Fibroblast of skin of abdomen (primary cell): Measurements from ENCODE around the gene IL24.

Experiments used
- DNase-seq: peaks from one replicate; pipeline ENCODE4 v3.0.0-alpha.2; 2013

The IL24 gene

GRCh38 chr1:206926286-206926685, 29.0 kb downstream of the IL24 start:
- DNase-seq: no peak

GRCh38 chr1:206929524-206929923, 32.3 kb downstream of the IL24 start:
- DNase-seq: no peak

DNA sequence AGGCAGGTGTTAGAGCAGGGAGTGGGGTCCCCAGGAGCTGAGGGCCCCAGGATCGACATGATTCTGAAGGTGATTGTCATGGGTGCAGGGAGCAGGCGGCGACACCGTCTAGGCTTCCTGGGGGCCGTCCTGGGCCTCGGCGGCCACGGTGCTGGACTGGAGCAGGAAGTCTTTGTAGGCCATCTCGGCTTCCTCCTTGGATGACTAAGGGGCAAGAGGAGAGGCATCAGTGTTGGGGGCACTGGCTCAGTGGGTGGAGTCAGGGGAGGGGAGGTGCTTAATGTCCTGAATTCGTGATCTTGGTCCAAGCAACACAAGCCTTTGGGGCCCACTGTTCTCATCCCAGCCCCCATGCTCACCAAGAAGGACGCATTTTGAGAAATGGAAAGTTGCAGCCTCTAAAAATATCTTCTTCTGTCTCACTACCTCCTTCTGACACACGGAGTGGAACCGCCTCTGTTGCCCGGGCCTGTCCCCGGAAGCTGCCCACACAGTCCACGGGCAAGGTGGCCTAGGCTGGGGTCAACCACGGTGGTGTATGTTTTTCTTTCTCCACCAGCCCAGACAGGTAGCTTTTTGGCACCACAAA, 33.1 kb downstream of the IL24 start:
- DNase-seq: no peak

DNA sequence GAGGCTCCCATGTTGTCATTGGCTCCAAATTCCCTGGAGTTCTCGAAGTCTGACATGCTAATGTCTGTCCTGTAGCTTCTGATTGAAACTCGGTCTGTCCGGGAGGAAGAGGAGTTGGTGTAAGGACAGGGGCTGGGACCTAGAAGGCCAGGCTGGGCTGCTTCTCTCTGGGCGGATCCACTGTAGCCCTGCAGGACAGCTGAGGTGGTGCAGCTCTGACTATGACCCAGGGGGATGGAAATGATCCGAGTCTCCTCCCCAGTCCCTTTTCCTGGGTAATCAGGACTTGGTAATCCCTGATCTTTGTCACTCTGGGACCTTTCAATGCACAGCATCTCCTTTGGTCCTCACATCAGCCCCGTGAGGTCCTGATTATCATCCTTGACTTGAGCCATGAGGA, 34.5 kb downstream of the IL24 start:
- no peak for DNase-seq

DNA sequence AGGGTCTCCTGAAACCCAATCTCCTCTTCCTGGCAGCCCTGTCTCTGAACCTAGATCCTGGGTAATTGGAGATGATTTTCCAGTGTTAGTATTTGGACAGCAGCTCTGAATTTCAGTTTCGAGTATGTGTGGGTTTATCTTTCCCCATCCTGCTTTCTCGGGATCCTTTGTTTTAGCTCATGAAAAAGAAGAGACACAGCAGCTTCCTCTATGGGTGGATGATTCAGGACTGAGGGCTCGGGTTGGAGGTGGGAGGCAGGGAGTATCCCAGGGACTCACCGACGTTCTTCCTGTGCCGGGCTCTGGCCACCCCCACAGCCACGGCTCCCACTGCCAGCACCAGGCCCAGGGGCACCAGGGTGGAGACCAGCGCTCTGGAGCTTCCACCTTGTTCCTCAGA, 34.9 kb downstream of the IL24 start:
- DNase-seq: no peak

- DNase-seq: no peak
These were observed 36.2 kb downstream of the IL24 start for GRCh38 chr1:206933333-206933945.

DNA sequence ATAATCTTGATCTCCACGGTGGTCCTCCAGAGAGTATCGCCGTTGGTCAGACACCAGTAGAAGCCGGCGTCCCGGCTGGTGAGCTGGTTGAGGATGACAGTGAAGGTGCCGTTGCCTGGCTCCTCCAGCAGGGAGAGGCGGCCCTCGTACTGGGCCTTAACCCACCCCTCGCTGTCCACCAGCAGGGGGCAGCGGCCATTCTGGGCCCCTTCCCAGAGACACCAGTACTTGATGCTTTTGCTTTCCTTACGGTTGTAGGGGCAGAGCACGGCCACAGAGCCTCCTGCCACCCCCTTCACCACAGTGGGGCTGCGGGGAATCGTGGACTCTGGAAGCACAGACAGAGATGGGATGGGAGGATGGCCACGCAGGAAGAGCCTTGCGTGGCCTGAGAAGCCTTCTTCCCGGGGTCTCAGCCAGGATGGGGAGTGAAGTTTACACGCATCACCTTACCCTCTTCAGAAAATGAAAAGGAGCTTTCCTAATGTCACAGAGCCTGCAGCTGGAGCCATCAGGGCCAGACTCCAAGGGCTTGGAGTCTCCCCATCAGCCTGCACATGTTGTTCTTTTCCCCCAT, 38.3 kb downstream of the IL24 start:
- peak; percentile 22 for DNase-seq

DNA sequence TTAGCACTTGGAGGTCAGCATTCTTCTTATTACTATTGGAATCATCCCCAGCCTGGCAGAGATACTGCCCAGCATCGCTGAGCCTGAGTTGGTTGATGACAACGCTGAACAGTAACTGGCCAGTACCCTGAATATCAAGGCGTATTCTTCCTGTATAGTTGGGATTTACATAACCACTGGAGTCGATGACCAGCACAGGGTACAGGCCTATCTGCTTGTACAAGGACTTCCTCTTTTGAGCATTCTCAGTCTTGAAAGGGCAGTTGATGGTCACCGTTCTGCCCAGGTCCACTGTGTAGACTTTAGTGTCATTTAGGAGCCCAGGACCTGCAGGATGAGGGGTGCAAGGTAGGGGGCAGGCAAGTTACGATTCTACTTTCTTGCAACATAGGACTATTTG, 40.2 kb downstream of the IL24 start:
- DNase-seq: no peak

DNA sequence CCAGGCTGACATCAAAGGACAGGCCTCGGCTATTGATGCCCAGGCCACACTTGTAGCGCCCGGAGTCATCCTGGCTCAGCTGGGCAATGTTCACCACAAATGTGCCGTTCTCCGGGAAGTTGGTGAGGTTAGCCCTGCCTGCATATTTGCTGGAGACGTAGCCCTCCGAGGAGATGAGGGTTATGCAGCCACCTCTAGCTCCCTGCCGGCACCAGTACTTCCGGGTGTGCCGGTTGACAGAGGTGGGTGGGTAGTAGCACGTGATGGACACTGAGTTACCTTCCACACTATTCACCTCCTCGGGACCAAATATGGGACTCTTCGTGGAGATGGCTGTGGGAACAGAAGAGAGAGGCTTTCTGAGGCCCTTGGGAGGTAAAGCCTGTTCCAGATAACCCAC, 41.9 kb downstream of the IL24 start:
- no peak for DNase-seq

GRCh38 chr1:206939841-206940587, 42.8 kb downstream of the IL24 start:
- DNase-seq: no peak

- no peak for DNase-seq
These were observed 43.3 kb downstream of the IL24 start for GRCh38 chr1:206940588-206940936.

DNA sequence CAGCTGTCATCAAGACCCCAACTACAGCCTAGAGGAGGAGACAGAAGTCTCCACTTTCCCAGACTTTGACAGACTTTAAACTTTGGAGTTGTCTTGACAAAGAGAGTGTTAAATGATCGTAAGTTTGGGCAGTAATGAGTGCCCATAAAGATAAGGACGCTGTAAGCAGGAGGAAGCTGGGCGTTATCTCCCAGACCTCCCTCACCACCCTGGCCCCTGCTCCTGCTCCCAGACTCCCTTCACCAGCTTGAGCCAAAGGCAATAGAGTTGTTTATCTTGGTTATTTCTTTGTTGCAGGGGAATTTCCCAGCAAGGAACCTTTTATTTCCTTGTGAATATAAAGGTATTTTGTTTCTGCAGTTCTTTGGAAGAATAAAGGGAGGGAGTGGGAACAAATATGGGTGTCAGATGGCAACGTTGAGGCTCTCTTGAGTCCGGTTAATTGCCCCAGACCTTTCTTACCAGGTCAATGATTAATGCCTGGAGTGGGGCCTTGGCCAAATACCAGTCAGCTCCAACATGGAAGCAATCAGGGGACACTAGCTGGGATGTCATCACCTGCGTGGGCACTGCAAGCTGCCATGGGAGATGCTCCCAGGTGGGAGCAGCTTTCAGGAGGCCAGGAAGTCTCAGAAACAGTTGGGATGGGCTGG, 44.6 kb downstream of the IL24 start:
- no peak for DNase-seq

- DNase-seq: no peak
These were observed 47.5 kb downstream of the IL24 start for GRCh38 chr1:206944703-206945102.

DNA sequence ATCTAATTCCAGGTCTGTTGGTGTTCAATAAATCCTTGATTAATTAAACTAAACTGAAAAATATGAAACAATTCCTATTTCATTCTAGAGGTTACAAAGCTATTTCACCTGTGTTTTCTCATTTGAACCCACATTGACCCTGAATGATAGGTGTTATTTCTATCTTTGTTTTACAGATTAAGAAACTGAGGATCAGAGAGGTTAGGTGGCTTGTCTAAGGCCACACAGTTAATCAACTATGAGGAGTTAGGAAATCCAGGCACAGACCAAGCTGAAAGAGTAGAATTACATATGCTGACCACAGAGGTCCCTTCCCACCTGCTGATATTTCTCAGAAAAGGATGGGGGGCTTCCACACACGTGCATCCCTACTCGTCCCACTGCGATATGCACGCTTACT, 48.5 kb downstream of the IL24 start:
- DNase-seq: no peak

DNA sequence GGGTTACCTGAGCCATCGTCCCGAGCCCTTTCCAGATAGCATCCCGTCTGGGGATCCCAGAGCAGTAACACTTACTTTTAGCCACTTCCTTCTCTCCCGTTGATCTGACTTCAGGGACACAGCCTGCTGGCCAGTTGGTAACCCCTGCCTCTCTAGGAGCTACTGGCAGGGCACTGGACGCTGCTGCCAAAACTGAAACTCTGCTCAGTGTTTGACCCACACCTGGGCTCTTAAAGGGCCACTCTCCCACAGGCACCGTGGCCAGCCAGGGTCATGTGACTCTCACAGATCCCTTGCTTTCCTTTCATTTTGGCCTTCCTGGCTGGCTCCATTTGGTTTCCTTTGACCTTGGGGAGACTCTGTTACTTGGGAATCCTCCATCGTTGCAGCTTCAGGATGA, 49.0 kb downstream of the IL24 start, which contains the start of gene PIGR:
Gene PIGR (minus strand): TSS at position 206 of the 400 bp plus-strand sequence. CDS start 5,935 bp downstream, outside the sequence.
- no peak for DNase-seq

DNA sequence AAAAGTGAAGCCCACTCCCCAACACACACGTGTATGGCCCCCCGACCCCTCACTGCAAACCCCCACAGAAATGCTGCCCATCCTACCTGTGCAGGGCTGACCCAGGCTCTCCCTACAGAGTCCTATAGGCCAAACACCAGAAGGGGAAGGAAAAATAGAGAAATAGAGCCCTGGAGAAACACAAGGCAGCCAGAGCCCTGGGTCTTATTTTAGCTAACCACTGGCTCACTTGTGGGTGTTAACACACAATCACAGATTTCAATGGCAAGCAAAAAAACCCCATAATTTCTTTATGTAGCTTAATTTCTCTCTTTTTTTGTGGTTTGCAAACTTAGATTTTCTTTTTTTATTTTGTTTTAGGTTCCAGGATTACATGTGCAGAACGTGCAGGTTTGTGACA, 50.0 kb downstream of the IL24 start:
- no peak for DNase-seq

GRCh38 chr1:206949208-206949607, 52.0 kb downstream of the IL24 start:
- DNase-seq: no peak

DNA sequence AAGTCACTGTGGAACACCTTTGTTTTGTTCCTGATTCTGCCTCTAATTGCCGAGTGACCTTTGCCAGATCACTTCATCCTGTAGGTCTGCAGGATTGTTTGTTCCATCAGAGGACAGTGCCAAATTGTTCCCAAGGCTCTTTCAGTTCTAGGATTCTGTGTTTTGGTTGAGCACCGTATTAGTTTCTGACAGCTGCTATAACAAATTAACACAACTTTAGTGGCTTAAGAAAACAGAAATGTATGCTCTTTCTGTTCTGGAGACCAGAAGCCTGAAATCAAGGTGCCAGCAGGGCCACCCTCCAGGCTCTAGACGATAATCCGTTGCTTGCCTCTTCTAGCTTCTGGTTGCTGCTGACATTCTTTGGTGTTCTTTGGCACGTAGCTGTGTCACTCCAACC, 52.4 kb downstream of the IL24 start:
- no peak for DNase-seq

DNA sequence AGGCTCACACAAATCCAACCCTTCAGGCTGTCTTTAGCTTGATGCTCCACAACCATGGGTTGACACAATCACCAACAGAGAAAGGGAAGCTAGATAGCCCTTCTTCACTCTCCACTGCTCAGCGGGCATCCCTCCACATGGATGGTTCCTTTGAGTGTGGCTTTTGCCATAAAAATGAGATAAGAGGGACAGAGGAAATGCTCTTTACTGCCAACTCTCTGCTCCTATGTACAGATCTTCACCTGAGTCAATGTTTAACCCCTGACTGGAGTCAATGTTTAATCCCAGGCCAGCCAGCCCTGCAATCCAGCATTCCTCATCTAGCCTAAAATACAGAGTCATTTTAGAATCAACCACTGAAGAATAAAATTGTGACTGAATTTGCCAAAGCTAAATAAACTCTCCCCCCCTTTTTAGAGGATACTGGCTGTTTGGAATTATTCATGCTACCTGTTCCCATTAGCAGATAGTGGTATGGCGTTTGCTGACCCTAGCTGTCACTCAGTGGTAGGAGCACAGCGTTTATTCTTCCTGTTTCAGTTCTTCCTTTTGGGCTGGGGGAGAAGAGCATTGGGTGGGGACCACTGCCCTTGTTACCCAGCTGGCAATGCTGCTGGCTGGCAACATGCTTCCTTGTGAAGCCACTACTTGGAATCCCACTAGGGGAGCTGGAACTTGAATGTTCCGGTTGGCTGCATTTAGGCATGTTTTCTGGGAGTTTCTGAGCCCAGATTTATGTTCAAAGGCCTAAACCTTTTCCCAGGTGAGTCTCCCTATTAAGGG, 54.3 kb downstream of the IL24 start:
- DNase-seq: no peak

- DNase-seq: no peak
These were observed 54.9 kb downstream of the IL24 start for GRCh38 chr1:206952171-206952570.

- DNase-seq: no peak
These were observed 55.9 kb downstream of the IL24 start for GRCh38 chr1:206953126-206953525.

DNA sequence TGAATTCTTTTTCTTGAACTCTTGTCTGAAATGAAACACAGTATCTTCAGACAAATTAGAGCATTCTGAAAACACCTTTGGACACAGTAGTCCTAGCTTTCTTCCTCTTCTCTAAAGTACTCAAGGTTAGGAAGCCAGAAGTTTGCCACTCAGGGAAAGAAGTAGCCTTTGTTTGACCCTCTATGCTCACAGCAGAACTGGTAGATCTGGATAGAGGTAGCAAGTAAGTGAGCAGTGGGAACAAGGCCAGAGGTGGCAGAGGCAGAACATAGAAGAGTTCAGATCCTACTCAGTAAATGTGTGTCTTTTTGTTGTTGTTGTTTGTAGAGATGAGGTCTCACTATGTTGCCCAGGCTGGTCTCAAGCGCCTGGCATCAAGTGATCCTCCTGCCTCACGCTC, 56.4 kb downstream of the IL24 start:
- no peak for DNase-seq
